HepG2 (cell line): ENCODE measurements around the gene VDAC1. TPM values are rescaled to one million over a fixed set of nuclear protein-coding genes. Genes with fewer than 3 reads are reported as not detected.
"Not testable (repeated sequence)": the region's sequence is repeated elsewhere in the genome, so short reads cannot be mapped to it uniquely, and the experiment has no call there.

Source experiments
- ATAC-seq: fragments of 200-7000 bp; cut with Tn5 transposase; 3 replicates; pipeline ENCODE4 v1.9.1; 2020; ENCODE audit warnings: mild to moderate bottlenecking, moderate library complexity
- BruUV-seq: library from RNA; stranded (reverse); fragments of 400-500 nt; replicated peaks from 2 replicates; lab custom pipeline; 2021; lab: Mats Ljungman, UMichigan
- CTCF ChIA-PET: fragments of 300-600 bp; formaldehyde crosslinking; extraction: SDS; loops from one replicate; lab custom pipeline; 2021; ENCODE audit warnings: low total read pairs, inconsistent platforms, low intra/inter-chr PET ratio; lab: Yijun Ruan, JAX
- POLR2A ChIA-PET: fragments of 350-600 bp; sonication (Branson Sonifier 250); formaldehyde crosslinking; loops from one replicate; lab custom pipeline; 2020; ENCODE audit warnings: antibody characterized with exemption, inconsistent platforms; lab: Yijun Ruan, JAX
- DNase-seq: peaks from one replicate; pipeline ENCODE4 v3.0.0-alpha.2; 2015; ENCODE audit warnings: low spot score
- FAIRE-seq: peaks from 3 replicates; lab custom pipeline; 2011; peaks lifted over from hg19 to GRCh38; lab: Jason Lieb, UNC
- H2AFZ ChIP-seq: one replicate; pipeline ENCODE4 v1.6.1; 2011; ENCODE audit warnings: low read length, inconsistent platforms
- H3K27ac ChIP-seq: fragments of 300-600 bp; 3 replicates; pipeline ENCODE4 v1.8.0; 2011; ENCODE audit warnings: mixed run types, mild to moderate bottlenecking, mixed read lengths, low read length, inconsistent platforms; ENCODE audit not compliant: insufficient read depth; ENCODE audit errors: extremely low read length
- H3K27me3 ChIP-seq, 2 experiments: fragments of 200-600 bp in 1 of 2; 2 replicates in 1 of 2; 3 replicates in 1 of 2; pipeline versions ENCODE4 v1.6.0 to v1.8.0; 2011; ENCODE audit warnings: low read length in 2 of 2, mild to moderate bottlenecking in 2 of 2, moderate library complexity in 2 of 2, inconsistent platforms in 1 of 2; ENCODE audit not compliant: insufficient read depth in 2 of 2, control insufficient read depth in 1 of 2
- H3K36me3 ChIP-seq, 2 experiments: fragments of 200-600 bp in 1 of 2; replicated peaks in 1 of 2; 2 replicates in 1 of 2; 3 replicates in 1 of 2; pipeline versions ENCODE4 v1.5.1 to v1.8.0; 2011; ENCODE audit warnings: low read length in 2 of 2, inconsistent platforms in 1 of 2; ENCODE audit not compliant: insufficient read depth in 2 of 2, control insufficient read depth in 1 of 2
- H3K4me1 ChIP-seq: 2 replicates; pipeline ENCODE4 v1.5.1; 2012; ENCODE audit warnings: low read length, inconsistent platforms; ENCODE audit not compliant: insufficient read depth
- H3K4me2 ChIP-seq: 2 replicates; pipeline ENCODE4 v1.6.0; 2011; ENCODE audit warnings: low read depth, low read length, inconsistent platforms
- H3K4me3 ChIP-seq, 3 experiments: fragments of 200-600 bp in 1 of 3; sonication (generic), shearing (Covaris generic) in 1 of 3; replicated peaks in 1 of 3; 2 replicates each; pipeline ENCODE4 v1.5.1; 2011 to 2016; ENCODE audit warnings: low read length in 3 of 3, inconsistent platforms in 2 of 3, low read depth in 2 of 3, mild to moderate bottlenecking in 2 of 3, control low read depth in 1 of 3, mixed read lengths in 1 of 3; ENCODE audit not compliant: insufficient read depth in 1 of 3
- H3K79me2 ChIP-seq: one replicate; pipeline ENCODE4 v1.6.1; 2011; ENCODE audit warnings: low read length, inconsistent platforms; ENCODE audit not compliant: insufficient read depth
- H3K9ac ChIP-seq: 2 replicates; pipeline ENCODE4 v1.6.0; 2011; ENCODE audit warnings: mild to moderate bottlenecking, low read depth, low read length, inconsistent platforms; ENCODE audit not compliant: insufficient read depth
- H3K9me3 ChIP-seq: 2 replicates; pipeline ENCODE4 v1.5.1; 2012; ENCODE audit warnings: mild to moderate bottlenecking, low read length
- H4K20me1 ChIP-seq: 2 replicates; pipeline ENCODE4 v1.6.0; 2011; ENCODE audit warnings: inconsistent platforms, mild to moderate bottlenecking, low read length, moderate library complexity; ENCODE audit not compliant: insufficient read depth
- CBX2 ChIP-seq, 2 experiments: fragments of 200-600 bp in 1 of 2; sonication (generic); formaldehyde crosslinking in 1 of 2; IDR thresholded peaks; 2 replicates each; pipeline versions ENCODE4 v1.7.0 to v1.8.1; 2018 to 2022; ENCODE audit warnings: low read depth in 2 of 2, low read length in 1 of 2, mild to moderate bottlenecking in 1 of 2, missing genetic modification reagents in 1 of 2
- FOXM1 ChIP-seq: sonication (generic); formaldehyde crosslinking; IDR thresholded peaks from 2 replicates; pipeline ENCODE4 v1.5.0; 2020; ENCODE audit warnings: missing genetic modification reagents
- HNRNPUL1 ChIP-seq: fragments of 200-400 bp; formaldehyde crosslinking; IDR thresholded peaks from 2 replicates; pipeline ENCODE4 v1.6.1; 2017; ENCODE audit warnings: low read depth, mild to moderate bottlenecking, low read length, moderate library complexity
- JARID2 ChIP-seq: sonication (generic); formaldehyde crosslinking; IDR thresholded peaks from 2 replicates; pipeline ENCODE4 v1.8.1; 2023; ENCODE audit warnings: missing genetic modification reagents, inconsistent platforms; ENCODE audit not compliant: insufficient replicate concordance
- MAZ ChIP-seq, 2 experiments: sonication (generic) in 1 of 2; formaldehyde crosslinking in 1 of 2; IDR thresholded peaks; 2 replicates each; pipeline versions ENCODE4 v1.5.0 to v1.6.1; 2012 to 2020; ENCODE audit warnings: low read depth in 2 of 2, mild to moderate bottlenecking in 2 of 2, borderline replicate concordance in 1 of 2, improper control_type of control experiment in 1 of 2, low read length in 1 of 2, missing genetic modification reagents in 1 of 2, moderate library complexity in 1 of 2
- MEIS2 ChIP-seq: sonication (generic); formaldehyde crosslinking; IDR thresholded peaks from 2 replicates; pipeline ENCODE4 v1.9.0; 2021; ENCODE audit warnings: mild to moderate bottlenecking, missing genetic modification reagents
- MYNN ChIP-seq: sonication (generic); formaldehyde crosslinking; IDR thresholded peaks from 2 replicates; pipeline ENCODE4 v1.4.0; 2020; ENCODE audit warnings: mild to moderate bottlenecking, low read depth, missing genetic modification reagents
- NCOA2 ChIP-seq: sonication (generic); formaldehyde crosslinking; IDR thresholded peaks from 2 replicates; pipeline ENCODE4 v1.8.0; 2022; ENCODE audit warnings: inconsistent platforms
- NR1H2 ChIP-seq: sonication (generic); formaldehyde crosslinking; IDR thresholded peaks from 2 replicates; pipeline ENCODE4 v1.8.1; 2022; ENCODE audit warnings: low read depth, missing genetic modification reagents, borderline replicate concordance
- SNAPC2 ChIP-seq: sonication (generic); formaldehyde crosslinking; IDR thresholded peaks from 2 replicates; pipeline ENCODE4 v1.8.1; 2022; ENCODE audit warnings: mild to moderate bottlenecking, missing genetic modification reagents
- SOX6 ChIP-seq, 2 experiments: fragments of 450-650 bp in 1 of 2; sonication (generic) in 1 of 2; formaldehyde crosslinking in 1 of 2; IDR thresholded peaks; 2 replicates each; pipeline versions ENCODE4 v1.4.0 to v1.6.1; 2017 to 2020; ENCODE audit warnings: antibody characterized with exemption in 1 of 2, mild to moderate bottlenecking in 1 of 2, missing genetic modification reagents in 1 of 2
- ZNF232 ChIP-seq: sonication (generic); formaldehyde crosslinking; IDR thresholded peaks from 2 replicates; pipeline ENCODE4 v1.4.0; 2020; ENCODE audit warnings: missing genetic modification reagents, borderline replicate concordance
- ZNF614 ChIP-seq: IDR thresholded peaks from 2 replicates; pipeline ENCODE4 v1.6.1; 2018; ENCODE audit warnings: missing biosample characterization, missing genetic modification reagents, inconsistent platforms, borderline replicate concordance
- WGBS: methylation state at CpG from one replicate; pipeline ENCODE4 v1.1.6; 2017; ENCODE audit warnings: low lambda C conversion rate; 5-methylcytosine and 5-hydroxymethylcytosine counted together
- in situ Hi-C: cut with HindIII; loops from 2 replicates; pipeline ENCODE4 v1.10.0; 2017; ENCODE audit warnings: low pct_unique_long_range_greater_than_20kb; ENCODE audit not compliant: extremely low pct_ligation_motif_present
- intact Hi-C: fragments of 100-400 bp; cut with micrococcal nuclease; formaldehyde crosslinking; loops from one replicate; pipeline ENCODE4 v1.10.0; 2022; ENCODE audit not compliant: unreplicated experiment
- polyA plus RNA-seq, 8 experiments: library from polyadenylated mRNA; depleted of rRNA in 3 of 8; stranded (reverse) in 7 of 8; unstranded in 1 of 8; fragments of >200 nt; fragmentation: Illumina TruSeq in 4 of 8; extraction: Trizol in 4 of 8; gene quantifications; 2 replicates each; pipeline versions ENCODE4 v1.2.1 to v1.2.3, GENCODE V29; 2011 to 2016; ENCODE audit warnings: low read depth in 4 of 8, missing spikeins in 1 of 8, mixed read lengths in 1 of 8; ENCODE audit not compliant: insufficient read depth in 1 of 8
- total RNA-seq, 5 experiments: library from RNA; depleted of rRNA; stranded (reverse); fragments of >200 nt; fragmentation: Illumina TruSeq; extraction: Trizol; gene quantifications; 2 replicates each; pipeline ENCODE4 v1.2.3, GENCODE V29; 2016; ENCODE audit warnings: low read depth in 1 of 5
- TF ChIP-seq, protein P1 (sequence below): IDR thresholded peaks from 2 replicates; pipeline ENCODE4 v1.6.1; 2016
- TF ChIP-seq, protein P2 (sequence below): sonication (generic); formaldehyde crosslinking; IDR thresholded peaks from 2 replicates; pipeline ENCODE4 v1.4.0; 2020; ENCODE audit warnings: missing genetic modification reagents, borderline replicate concordance

The VDAC1 gene
- total and polyA plus RNA-seq, 2 of the 13 experiments (the other 11 are each of a cell fraction or from before 2014, with no cell fraction given) = 112 to 380 TPM

DNA sequence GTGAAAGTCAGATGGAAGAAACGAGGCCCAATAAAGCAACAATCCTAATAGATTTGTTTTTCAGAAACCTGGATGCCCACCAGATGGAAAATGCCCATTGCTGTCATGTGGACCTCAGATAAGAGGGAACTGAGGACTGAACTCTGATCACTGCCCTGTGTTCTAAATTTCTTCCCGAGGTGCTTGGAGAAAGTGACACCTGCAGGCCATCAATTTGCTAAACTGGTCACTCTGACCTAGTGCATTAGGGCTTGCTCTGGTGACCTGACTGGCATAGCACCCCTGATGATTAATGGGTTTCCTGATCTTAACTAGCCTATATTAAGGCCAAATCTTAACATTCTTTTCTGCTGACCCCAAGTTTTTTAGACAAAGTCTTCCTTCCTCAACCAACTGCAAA, 32.4 kb upstream of the VDAC1 start (continued):
- no peak for TF ChIP-seq HNRNPUL1

DNA sequence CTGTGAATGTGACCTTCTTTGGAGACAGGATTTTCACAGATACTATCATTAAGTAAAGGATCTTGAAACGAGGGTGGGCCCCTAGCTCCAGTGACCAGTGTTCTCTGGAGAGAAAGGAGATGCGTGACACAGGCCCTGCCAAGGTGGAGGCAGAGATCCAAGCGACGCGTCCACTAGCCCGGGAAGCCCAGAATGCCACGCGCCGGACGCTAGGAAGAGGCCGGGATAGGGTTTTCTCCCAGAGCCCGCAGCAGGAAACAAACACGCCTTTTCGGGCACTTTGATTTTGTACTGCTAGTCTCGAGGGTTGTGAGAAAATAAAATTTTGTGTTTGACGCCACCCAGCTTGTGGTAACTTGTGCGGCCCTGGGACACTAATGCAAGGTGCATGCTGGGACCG, 29.6 kb upstream of the VDAC1 start:
- H3K27me3 ChIP-seq = no peaks in the 10 kb centered on the region
- no peaks in the 10 kb centered on the region for H3K9me3 ChIP-seq
- WGBS = 86% methylated on average over 18 of the region's 18 CpGs
- H4K20me1 ChIP-seq = no peaks in the 10 kb centered on the region
- no peak for ATAC-seq
- intact Hi-C loops (no loop called here), in situ Hi-C loops (no loop called here)
- H3K27ac ChIP-seq = no peak overlapping the region
- H3K9ac ChIP-seq = no peak overlapping the region
- DNase-seq = no peak
- no peak overlapping the region for H2AFZ ChIP-seq
- BruUV-seq = no TSS peak
- TF ChIP-seq FOXM1 (CRISPR knock-in tag) = no peak
- no peak for TF ChIP-seq MAZ (IDR thresholded peaks at IDR 0.05; ENCODE audit: borderline replicate concordance, low read depth, low read length)
- no peak for TF ChIP-seq MAZ (CRISPR knock-in tag; IDR thresholded peaks at IDR 0.05; ENCODE audit: low read depth)
- no peak for TF ChIP-seq SNAPC2
- no peak for TF ChIP-seq JARID2 (CRISPR knock-in tag)
- TF ChIP-seq, protein P1, sequence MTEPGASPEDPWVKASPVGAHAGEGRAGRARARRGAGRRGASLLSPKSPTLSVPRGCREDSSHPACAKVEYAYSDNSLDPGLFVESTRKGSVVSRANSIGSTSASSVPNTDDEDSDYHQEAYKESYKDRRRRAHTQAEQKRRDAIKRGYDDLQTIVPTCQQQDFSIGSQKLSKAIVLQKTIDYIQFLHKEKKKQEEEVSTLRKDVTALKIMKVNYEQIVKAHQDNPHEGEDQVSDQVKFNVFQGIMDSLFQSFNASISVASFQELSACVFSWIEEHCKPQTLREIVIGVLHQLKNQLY (CRISPR knock-in tag) = no peak
- no peak for TF ChIP-seq MEIS2 (CRISPR knock-in tag)
- TF ChIP-seq, protein P2, sequence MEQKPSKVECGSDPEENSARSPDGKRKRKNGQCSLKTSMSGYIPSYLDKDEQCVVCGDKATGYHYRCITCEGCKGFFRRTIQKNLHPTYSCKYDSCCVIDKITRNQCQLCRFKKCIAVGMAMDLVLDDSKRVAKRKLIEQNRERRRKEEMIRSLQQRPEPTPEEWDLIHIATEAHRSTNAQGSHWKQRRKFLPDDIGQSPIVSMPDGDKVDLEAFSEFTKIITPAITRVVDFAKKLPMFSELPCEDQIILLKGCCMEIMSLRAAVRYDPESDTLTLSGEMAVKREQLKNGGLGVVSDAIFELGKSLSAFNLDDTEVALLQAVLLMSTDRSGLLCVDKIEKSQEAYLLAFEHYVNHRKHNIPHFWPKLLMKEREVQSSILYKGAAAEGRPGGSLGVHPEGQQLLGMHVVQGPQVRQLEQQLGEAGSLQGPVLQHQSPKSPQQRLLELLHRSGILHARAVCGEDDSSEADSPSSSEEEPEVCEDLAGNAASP (CRISPR knock-in tag) = no peak
- no peak for TF ChIP-seq ZNF232 (CRISPR knock-in tag)
- TF ChIP-seq NCOA2 (CRISPR knock-in tag) = no peak
- no peak for TF ChIP-seq ZNF614
- TF ChIP-seq MYNN (CRISPR knock-in tag) = no peak
- no peak for TF ChIP-seq SOX6 (IDR thresholded peaks at IDR 0.05)
- TF ChIP-seq SOX6 (CRISPR knock-in tag; IDR thresholded peaks at IDR 0.05) = no peak
- no peak for TF ChIP-seq CBX2 (IDR thresholded peaks at IDR 0.05; ENCODE audit: low read depth, low read length)
- no peak for TF ChIP-seq CBX2 (CRISPR knock-in tag; IDR thresholded peaks at IDR 0.05; ENCODE audit: low read depth)
- TF ChIP-seq NR1H2 (CRISPR knock-in tag) = no peak
- no peaks in the 10 kb centered on the region for H3K36me3 ChIP-seq
- ChIA-PET CTCF (no interaction called here), POLR2A (interaction anchor here (2.4 kb wide), 1 partner anchor 14 kb away, joined by 11 read pairs; no protein-coding TSS in a partner anchor)
- no peaks in the 10 kb centered on the region for H3K79me2 ChIP-seq
- H3K4me3 ChIP-seq = no peak overlapping the region
- H3K4me2 ChIP-seq = no peak overlapping the region
- H3K4me1 ChIP-seq = peaks cover 28% of the 10 kb centered on the region
- FAIRE-seq = no peak

DNA sequence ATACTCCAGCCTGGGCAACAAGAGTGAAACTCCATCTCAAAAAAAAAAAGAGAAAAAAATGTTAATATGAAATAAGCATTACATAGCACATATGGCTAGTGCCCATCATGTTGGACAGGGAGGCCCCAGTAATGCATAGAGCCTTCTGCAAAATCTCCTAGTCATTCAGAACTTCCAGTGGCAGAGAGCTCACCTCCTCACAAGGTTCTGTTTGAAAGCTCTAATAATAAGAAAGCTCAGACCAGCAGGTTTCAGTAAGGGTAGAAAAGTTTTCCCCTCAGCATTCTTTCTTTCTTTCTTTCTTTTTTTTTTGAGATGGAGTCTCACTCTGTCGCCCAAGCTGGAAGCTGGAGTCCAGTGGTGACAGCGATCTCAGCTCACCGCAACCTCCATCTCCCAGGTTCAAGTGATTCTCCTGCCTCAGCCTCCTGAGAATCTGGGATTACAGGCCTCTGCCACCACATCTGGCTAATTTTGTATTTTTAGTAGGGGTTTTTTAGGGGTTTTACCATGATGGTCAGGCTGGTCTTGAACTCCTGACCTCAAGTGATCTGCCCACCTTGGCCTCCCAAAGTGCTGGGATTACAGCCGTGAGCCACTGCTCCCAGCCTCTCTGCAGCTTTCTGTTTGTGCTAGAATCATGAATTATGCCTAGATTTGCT, 25.7 kb upstream of the VDAC1 start:
- H3K36me3 ChIP-seq, H3K4me1 ChIP-seq, H4K20me1 ChIP-seq, BruUV-seq, POLR2A ChIA-PET, in situ Hi-C loops, H3K9ac ChIP-seq, H3K4me3 ChIP-seq, ATAC-seq, H2AFZ ChIP-seq, H3K79me2 ChIP-seq, DNase-seq, H3K4me2 ChIP-seq, H3K9me3 ChIP-seq, H3K27me3 ChIP-seq, CTCF ChIA-PET, FAIRE-seq, intact Hi-C loops, H3K27ac ChIP-seq: not testable (repeated sequence)
- 88% methylated on average over 4 of the region's 4 CpGs for WGBS
